Rectal smooth muscle tissue (tissue), 1 donor: ENCODE results near the gene ADGRD1.
A peak's percentile ranks its signal among the peaks of the same experiment; 100 is the strongest.
"Not testable (repeated sequence)": the region's sequence is repeated elsewhere in the genome, so short reads cannot be mapped to it uniquely, and the experiment has no call there.

Source experiments
- H3K27ac ChIP-seq: one replicate; pipeline ENCODE4 v1.7.0; 2013; ENCODE audit warnings: low read depth, low read length, inconsistent platforms
- H3K27me3 ChIP-seq: one replicate; pipeline ENCODE4 v1.7.0; 2013; ENCODE audit warnings: low read length; ENCODE audit not compliant: control insufficient read depth, insufficient read depth
- H3K36me3 ChIP-seq: one replicate; pipeline ENCODE4 v1.7.0; 2013; ENCODE audit warnings: low read length; ENCODE audit not compliant: control insufficient read depth, insufficient read depth
- H3K4me1 ChIP-seq: one replicate; pipeline ENCODE4 v1.7.0; 2013; ENCODE audit warnings: low read length; ENCODE audit not compliant: control insufficient read depth, insufficient read depth
- H3K4me3 ChIP-seq: one replicate; pipeline ENCODE4 v1.7.0; 2013; ENCODE audit warnings: low read length
- H3K9ac ChIP-seq: one replicate; pipeline ENCODE4 v1.7.0; 2013; ENCODE audit warnings: low read length

Gene ADGRD1

DNA sequence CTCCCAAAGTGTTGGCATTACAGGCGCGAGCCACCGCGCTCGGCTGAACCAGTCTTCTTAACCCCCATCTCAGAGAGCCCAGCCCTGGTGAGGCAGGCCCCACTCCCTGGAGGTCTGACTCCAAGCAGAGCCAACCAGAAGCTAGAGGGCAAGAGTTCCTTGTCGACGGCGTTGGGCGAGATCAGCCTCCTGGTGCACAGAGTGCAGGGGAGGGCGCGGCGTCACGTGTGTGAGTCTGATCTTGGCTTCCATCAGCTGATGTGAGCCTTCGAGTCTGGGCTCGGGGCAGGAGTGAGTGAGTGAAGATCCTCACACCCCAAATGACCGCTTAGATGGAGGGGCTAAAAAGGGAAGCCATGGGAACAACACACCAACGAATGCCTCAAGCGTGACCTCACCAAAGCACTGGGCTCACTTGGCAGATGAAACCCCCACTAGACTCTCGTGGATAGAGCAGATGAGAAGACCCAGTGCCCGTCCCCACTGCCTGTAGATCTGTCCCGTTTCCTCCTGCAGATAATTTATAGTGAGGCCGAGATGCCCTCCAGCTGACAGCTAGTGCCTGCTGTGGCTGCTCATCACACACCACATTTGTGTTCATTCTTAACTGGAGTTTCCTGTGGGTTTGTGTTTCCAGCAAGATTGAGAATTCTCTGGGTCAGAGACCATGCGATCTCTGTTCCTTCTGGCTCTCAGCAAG, 28.6 kb upstream of the ADGRD1 start:
- Histone ChIP-seq H3K36me3 (no peaks in the 10 kb centered on the region), H3K27ac (no peak overlapping the region)

DNA sequence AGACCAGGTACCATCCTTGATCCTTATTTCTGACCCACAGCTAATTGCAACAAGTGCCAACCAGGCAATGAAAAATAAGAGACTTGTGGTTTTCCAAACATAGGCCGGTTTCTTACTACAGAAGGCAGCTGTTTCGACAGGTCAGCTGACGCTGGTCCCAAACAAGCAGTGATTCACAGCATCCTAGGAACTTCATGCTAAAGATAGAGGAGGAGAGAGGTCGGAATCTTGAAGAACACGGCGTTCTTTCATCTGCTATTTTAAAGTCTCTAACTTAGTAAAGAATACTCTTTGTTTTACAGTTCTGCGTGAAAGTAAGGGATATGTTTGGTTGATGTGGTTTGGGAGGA, 28.1 kb upstream of the ADGRD1 start:
- H3K36me3 ChIP-seq: no peaks in the 10 kb centered on the region
- peaks cover 4% of the 10 kb centered on the region for H3K4me1 ChIP-seq
- H3K9ac ChIP-seq: no peak overlapping the region
- no peak overlapping the region for H3K27ac ChIP-seq
- no peak overlapping the region for H3K4me3 ChIP-seq
- no peaks in the 10 kb centered on the region for H3K27me3 ChIP-seq

More for the DNA sequence above, 28.6 kb upstream of the ADGRD1 start:
- Histone ChIP-seq H3K4me1 (peaks cover 4% of the 10 kb centered on the region), H3K4me3 (no peak overlapping the region), H3K27me3 (no peaks in the 10 kb centered on the region), H3K9ac (no peak overlapping the region)

DNA sequence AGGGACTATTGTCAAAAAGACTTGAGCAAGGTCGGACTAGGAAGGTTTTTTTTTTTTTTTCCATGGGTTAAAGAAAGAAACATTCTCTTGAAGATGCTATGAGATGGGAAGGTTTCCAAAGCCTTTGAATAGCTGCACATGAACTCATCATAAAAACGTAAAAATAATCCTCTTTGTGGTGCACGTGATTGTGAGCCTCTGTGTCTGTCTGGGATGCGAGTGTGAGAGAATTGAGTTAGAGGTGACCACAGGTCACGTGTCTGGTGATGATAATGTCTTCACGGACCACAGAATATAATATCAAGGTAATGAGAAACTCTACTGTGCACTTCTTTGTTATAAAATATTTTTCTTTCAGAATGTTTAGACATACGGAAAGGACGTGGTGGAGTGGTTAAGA, 24.3 kb upstream of the ADGRD1 start:
- H3K4me3 ChIP-seq: no peak overlapping the region
- H3K36me3 ChIP-seq: no peaks in the 10 kb centered on the region
- H3K9ac ChIP-seq: no peak overlapping the region
- H3K27me3 ChIP-seq: no peaks in the 10 kb centered on the region
- H3K27ac ChIP-seq: no peak overlapping the region
- H3K4me1 ChIP-seq: peaks cover 4% of the 10 kb centered on the region

DNA sequence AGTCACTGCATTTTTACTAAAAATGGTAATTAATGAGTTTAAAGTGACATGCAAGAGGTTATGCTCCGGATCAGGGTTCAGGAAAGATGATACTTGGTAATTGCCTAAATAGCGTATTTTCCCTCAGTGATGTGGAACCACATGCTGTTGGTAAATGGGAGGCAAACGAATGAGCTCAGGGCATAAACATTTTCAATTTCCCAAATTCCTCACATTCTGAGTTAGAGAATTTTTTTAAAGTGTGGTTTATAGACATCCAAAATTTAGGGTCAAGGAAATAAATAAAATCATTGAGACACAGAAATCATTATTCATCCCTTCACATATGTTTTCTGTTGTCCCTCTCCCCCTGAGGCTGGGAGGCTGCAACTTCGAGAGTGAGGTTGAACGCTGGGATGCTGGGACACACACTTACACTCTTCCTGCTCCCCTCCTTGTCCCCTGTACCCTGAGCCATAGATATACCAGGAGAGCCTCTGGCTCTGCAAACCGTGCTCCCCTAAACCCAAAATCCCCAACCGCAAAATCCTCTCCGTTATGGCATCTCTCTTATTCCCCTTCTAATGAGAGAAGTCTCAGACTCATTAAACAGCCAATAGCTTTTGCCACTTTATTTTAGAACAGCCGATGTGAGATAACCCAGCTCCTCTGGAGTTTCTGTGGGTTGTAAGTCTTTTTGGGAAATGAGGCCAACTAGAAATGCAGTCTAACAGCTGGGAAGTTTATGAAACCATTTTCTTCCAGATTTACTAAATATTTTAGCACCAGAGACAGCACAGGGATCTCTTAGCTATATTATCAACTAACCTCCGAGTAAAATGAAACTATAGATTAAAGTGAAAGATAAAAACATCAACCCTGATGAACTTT, 21.4 kb upstream of the ADGRD1 start:
- Histone ChIP-seq H3K9ac (no peak overlapping the region), H3K36me3 (no peaks in the 10 kb centered on the region), H3K4me3 (no peak overlapping the region)

DNA sequence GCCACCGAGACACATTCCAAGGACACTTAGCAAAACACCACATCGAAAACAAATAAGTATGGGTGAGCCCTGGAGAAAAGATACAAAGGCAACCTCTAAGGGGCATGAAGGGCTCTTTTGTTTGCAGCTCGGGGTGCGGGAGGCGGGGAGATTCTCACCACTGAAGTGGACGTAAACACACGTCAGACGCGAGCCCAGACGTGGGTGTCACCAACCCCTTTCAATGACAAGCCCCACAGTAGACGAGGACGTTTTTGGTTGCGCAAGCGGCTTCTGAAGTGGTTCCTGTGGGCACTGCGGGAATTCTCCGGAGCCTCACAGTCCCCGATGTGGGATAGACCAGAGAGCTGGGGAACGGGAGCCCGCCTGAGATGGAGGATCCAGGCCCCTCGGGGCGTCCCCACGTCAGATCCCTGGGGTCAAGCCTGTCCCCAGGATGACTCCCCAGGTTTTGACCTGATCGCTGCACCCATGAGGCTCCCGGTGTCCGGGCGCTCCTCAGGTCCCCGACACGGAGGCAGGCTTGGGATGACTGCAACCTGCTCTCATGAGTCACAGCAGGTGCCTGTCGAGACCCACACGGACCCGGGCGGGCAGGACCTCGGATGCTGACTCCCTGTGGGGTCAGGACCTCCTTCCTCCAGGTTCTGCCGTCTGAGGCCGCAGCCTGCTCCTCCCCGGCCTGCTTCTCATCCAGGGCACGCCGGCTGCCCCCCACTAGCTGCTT, 20.3 kb upstream of the ADGRD1 start:
- H3K4me1 ChIP-seq: no peaks in the 10 kb centered on the region
- no peak overlapping the region for H3K4me3 ChIP-seq
- no peak overlapping the region for H3K27ac ChIP-seq
- no peaks in the 10 kb centered on the region for H3K27me3 ChIP-seq
- no peak overlapping the region for H3K9ac ChIP-seq
- H3K36me3 ChIP-seq: no peaks in the 10 kb centered on the region

More for the DNA sequence above, 21.4 kb upstream of the ADGRD1 start:
- no peaks in the 10 kb centered on the region for H3K4me1 ChIP-seq
- no peak overlapping the region for H3K27ac ChIP-seq
- no peaks in the 10 kb centered on the region for H3K27me3 ChIP-seq

DNA sequence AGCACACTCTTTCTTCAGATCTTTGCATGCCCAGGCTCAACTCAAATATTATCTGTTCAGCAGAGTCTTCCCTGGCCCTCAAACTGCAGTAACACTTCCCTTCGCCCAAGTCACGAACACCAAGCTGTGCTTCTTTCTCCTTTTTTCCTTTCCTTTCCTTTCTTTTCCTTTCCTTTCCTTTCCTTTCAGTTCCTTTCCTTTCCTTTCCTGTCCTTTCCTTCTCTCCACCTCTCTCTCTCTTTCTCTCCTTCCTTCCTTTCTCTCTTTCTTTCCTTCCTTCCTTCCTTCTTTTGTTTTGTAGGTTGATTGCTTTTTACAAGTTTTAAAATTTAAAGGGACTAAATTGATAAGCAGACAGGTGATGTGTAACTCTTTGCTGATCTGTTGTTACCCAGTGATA, 19.0 kb upstream of the ADGRD1 start:
- H3K27me3 ChIP-seq: no peaks in the 10 kb centered on the region
- no peak overlapping the region for H3K4me3 ChIP-seq
- H3K9ac ChIP-seq: no peak overlapping the region
- H3K36me3 ChIP-seq: no peaks in the 10 kb centered on the region
- H3K27ac ChIP-seq: no peak overlapping the region
- H3K4me1 ChIP-seq: no peaks in the 10 kb centered on the region

DNA sequence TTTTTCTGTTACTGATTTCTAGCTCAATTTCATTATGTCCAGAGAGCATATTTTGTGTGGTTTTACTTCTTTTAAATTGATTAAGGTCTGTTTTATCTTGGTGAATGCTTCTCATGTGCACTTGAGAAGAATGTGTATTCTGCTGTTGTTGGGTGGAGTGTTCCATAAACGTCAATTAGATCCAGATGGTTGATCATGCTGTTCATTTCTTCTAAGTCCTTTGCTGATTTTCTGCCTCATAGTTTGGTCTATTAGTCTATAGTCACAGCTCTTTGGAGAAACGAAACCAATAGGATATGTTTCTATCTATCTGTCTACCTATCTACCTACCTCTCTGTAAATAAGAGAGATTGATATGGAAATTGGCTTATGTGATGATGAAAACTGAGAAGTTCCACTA, 17.1 kb upstream of the ADGRD1 start:
- H3K27ac ChIP-seq: no peak overlapping the region
- H3K36me3 ChIP-seq: no peaks in the 10 kb centered on the region
- no peaks in the 10 kb centered on the region for H3K4me1 ChIP-seq
- no peak overlapping the region for H3K4me3 ChIP-seq
- no peaks in the 10 kb centered on the region for H3K27me3 ChIP-seq
- H3K9ac ChIP-seq: no peak overlapping the region

DNA sequence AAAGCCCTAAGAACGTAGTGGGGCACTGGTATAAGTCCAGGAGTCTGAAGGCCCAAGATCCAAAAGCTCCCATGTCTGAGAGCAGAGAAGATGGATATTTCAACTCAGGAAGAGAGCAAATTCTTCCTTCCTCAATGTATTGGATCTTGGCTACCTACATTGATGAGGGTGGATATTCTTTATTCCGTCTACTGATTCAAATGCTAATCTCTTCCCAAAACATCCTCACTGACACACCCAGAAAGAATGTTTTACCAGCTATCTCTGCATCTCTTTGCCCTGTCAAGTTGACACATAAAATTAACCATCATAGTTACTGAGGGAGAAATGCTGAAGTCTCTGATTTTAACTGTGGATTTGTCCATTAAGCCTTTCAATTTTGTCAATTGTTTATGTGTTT, 16.6 kb upstream of the ADGRD1 start:
- Histone ChIP-seq H3K4me1 (no peaks in the 10 kb centered on the region), H3K9ac (no peak overlapping the region), H3K27ac (no peak overlapping the region), H3K4me3 (no peak overlapping the region), H3K36me3 (no peaks in the 10 kb centered on the region), H3K27me3 (no peaks in the 10 kb centered on the region)

DNA sequence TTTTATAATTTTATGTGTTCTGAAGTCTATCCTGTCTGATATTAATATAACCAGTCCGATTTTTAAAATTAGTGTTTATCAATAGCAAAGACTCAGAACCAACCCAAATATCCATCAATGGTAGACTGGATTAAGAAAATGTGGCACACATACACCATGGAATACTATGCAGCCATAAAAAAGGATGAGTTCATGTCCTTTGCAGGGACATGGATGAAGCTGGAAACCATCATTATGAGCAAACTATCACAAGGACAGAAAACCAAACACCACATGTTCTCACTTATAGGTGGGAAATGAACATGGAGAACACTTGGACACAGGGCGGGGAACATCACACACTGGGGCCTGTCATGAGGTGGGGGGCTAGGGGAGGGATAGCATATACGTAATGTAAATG, 16.2 kb upstream of the ADGRD1 start:
- H3K36me3 ChIP-seq, H3K4me3 ChIP-seq, H3K9ac ChIP-seq, H3K27ac ChIP-seq, H3K4me1 ChIP-seq, H3K27me3 ChIP-seq: not testable (repeated sequence)

DNA sequence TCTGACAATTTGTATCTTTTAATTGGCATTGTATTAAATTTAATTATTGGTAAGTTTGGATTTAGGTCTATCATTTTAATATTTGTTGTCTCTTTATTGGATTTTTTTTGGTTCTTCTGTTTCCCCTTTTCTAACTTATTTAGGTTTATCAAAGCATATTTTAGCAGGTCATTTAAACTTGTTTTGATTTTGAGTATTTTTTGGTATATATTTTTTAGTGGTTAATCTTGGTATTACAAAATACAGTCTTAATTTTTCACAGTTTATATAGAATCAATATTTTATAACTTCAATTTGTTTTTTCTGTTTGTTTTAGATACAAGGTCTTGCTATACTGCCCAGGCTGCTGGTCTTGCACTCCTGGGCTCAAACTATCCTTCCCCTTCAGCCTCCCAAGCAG, 15.5 kb upstream of the ADGRD1 start:
- Histone ChIP-seq H3K4me3 (no peak overlapping the region), H3K9ac (no peak overlapping the region), H3K36me3 (no peaks in the 10 kb centered on the region), H3K27ac (no peak overlapping the region), H3K27me3 (no peaks in the 10 kb centered on the region), H3K4me1 (no peaks in the 10 kb centered on the region)

DNA sequence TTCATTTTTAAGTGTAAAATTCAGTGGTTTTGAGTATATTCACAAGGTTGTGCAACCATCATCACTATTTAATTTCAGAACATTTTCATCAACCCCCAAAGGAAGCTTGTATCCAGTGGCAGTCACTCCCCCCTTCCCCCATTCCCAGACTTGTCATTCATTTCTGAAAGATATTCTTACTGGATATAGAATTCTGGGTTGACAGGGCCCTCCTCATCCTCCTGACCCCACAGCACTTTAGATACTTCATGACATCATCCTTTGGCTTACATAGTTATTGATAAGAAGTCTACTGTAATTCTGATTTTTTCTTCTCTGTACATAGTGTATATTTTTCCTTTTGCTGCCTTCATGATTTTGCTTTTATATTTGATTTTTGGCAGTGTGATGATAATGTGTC, 8.8 kb upstream of the ADGRD1 start:
- Histone ChIP-seq H3K27ac (no peak overlapping the region), H3K36me3 (no peaks in the 10 kb centered on the region), H3K27me3 (no peaks in the 10 kb centered on the region), H3K4me3 (no peak overlapping the region), H3K9ac (no peak overlapping the region), H3K4me1 (peaks cover 6% of the 10 kb centered on the region)

DNA sequence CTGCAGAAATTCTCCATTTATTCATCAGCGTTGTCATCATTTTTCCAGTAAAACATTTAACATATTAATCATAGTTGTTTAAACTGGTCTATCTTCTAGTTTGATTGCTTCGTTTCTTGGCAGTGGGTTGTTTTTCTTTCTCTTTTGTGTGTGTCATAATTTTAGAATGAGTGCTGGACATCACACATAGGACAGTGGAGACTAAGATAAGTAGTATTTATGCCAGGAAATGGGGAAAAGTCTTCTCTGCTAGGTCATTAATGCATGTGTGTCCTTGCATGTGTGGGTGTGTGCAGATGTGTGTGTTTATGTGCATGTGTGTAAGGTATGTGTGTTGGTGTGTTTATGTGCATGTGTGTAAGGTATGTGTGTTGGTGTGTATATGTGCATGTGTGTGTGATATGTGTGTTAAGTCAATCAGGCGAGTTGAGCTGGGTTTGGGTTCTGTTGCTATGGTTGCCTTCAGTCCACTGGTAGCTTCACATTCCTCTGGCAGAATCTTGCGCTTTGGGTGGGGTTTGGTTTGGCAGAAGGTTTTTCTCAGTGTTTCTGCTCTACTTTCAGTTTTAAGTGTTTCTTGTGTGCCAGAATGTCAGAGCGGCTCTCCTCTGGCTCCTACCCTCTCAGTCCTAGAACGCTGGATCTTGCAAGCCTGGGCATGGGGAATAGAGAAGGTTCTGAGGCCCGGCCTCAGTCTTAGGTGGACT, 7.8 kb upstream of the ADGRD1 start:
- Histone ChIP-seq H3K4me1 (peaks cover 6% of the 10 kb centered on the region), H3K27ac (peak overlapping the region; percentile 7), H3K36me3 (no peaks in the 10 kb centered on the region), H3K9ac (no peak overlapping the region), H3K27me3 (no peaks in the 10 kb centered on the region), H3K4me3 (no peak overlapping the region)
